Heart left ventricle (tissue), 16 donors: ENCODE measurements around the gene ZNF207. TPM values are rescaled to one million over a fixed set of nuclear protein-coding genes. Genes with fewer than 3 reads are reported as not detected.

Source experiments
- ATAC-seq, 4 donors: fragments of 200-7000 bp; cut with Tn5 transposase; one replicate each; pipeline ENCODE4 v1.9.1; 2020 to 2022; ENCODE audit warnings: moderate library complexity in 4 of 4, mild to moderate bottlenecking in 3 of 4, moderate number of reproducible peaks in 1 of 4
- DNase-seq, 5 donors: peaks; one replicate each; pipeline ENCODE4 v3.0.0-alpha.2; 2020
- H3K27ac ChIP-seq, 12 donors: fragments of 200-600 bp; sonication (generic) in 4 of 12; one replicate each; pipeline versions ENCODE4 v1.5.0 to v1.8.0; 2016 to 2022; ENCODE audit warnings: mild to moderate bottlenecking in 2 of 12
- H3K27me3 ChIP-seq, 9 donors: fragments of 200-600 bp; sonication (generic) in 2 of 9; one replicate each; pipeline versions ENCODE4 v1.5.1 to v1.8.0; 2016 to 2022; ENCODE audit warnings: mild to moderate bottlenecking in 3 of 9
- H3K36me3 ChIP-seq, 9 donors: fragments of 200-600 bp; sonication (generic) in 2 of 9; one replicate each; pipeline versions ENCODE4 v1.5.0 to v1.8.0; 2018 to 2022; ENCODE audit warnings: mild to moderate bottlenecking in 2 of 9
- H3K4me1 ChIP-seq, 12 donors: fragments of 200-600 bp; sonication (generic) in 4 of 12; one replicate each; pipeline versions ENCODE4 v1.5.0 to v1.8.0; 2016 to 2022; ENCODE audit warnings: mild to moderate bottlenecking in 3 of 12
- H3K4me3 ChIP-seq, 12 donors: fragments of 200-600 bp; sonication (generic) in 4 of 12; one replicate each; pipeline versions ENCODE4 v1.5.0 to v1.8.0; 2017 to 2022; ENCODE audit warnings: mild to moderate bottlenecking in 9 of 12, moderate library complexity in 4 of 12
- H3K9me3 ChIP-seq, 12 donors: fragments of 200-600 bp; sonication (generic) in 4 of 12; one replicate each; pipeline versions ENCODE4 v1.5.0 to v1.8.0; 2016 to 2022; ENCODE audit warnings: mild to moderate bottlenecking in 1 of 12
- CTCF ChIP-seq, 12 donors: fragments of 200-600 bp; sonication (generic) in 4 of 12; IDR thresholded peaks; one replicate each; pipeline versions ENCODE4 v1.5.0 to v1.8.0; 2018 to 2022; ENCODE audit warnings: antibody characterized with exemption in 12 of 12, mild to moderate bottlenecking in 5 of 12
- POLR2A ChIP-seq, 2 donors: fragments of 450-650 bp; IDR thresholded peaks; one replicate each; pipeline ENCODE4 v1.6.1; 2017; ENCODE audit warnings: antibody characterized with exemption in 2 of 2, mild to moderate bottlenecking in 2 of 2, moderate library complexity in 2 of 2
- WGBS, 4 donors: extraction: QIAGEN DNeasy Blood & Tissue Kit in 2 of 4; methylation state at CpG; one replicate each; pipeline versions ENCODE4 v1.1.5 to v1.1.7; 2013 to 2018; 5-methylcytosine and 5-hydroxymethylcytosine counted together
- intact Hi-C, 10 donors: fragments of 100-400 bp; cut with DNase I; formaldehyde crosslinking; loops; one replicate each; pipeline versions ENCODE4 v1.11.1 to v1.14.2; 2022
- polyA plus RNA-seq, 2 donors: library from polyadenylated mRNA; stranded (reverse); fragments of 200-250 nt; gene quantifications; one replicate each; pipeline ENCODE4 v1.2.3, GENCODE V29; 2013
- total RNA-seq, 9 donors: library from RNA; depleted of rRNA in 2 of 9; stranded (reverse); fragments of >200 nt in 2 of 9; fragmentation: NEBNext Ultra II Directional in 3 of 9; extraction: Animal tissue kit (Norgen Biotek cat#: 25700) in 3 of 9; gene quantifications; one replicate each; pipeline versions ENCODE4 v1.1.0 to v1.2.4, GENCODE V29; 2016 to 2023
- donor health status: ischemic (EF 13 %, LVEDD 7.1; RV severe dilation, severe dysfunction).
- donor health status: healthy with polysubstance abuse.
- donor health status: DM: no; HTN: yes; CAD: no.
- donor health status: DM: no; HTN: no; CAD: no.
- donor health status: ischemic (EF 25% LVEDD 6.9; RV normal size, moderate dysfunction).
- donor health status: ischemic (EF 25% LVEDD 5.7; RV mildly dilated, moderate dysfunction).
- donor health status: healthy.
- donor health status: DM: yes; HTN: yes; CAD: no.
- donor health status: ischemic (EF 35%, LVEDD 5.7; RV mildly dilated, moderate dysfunction).
- donor health status: nonischemic (EF 11% LVEDD 7.7; RV severe dilation, severe dysfunction).
- donor health status: DM: yes; HTN: yes; CAD: no.
- donor health status: PGD.
- donor health status: ischemic (EF 29% LVEDD 5.4; RV normal size, mild dysfunction).
- donor health status: nonischemic (EF 23%, LVEDD 6.1; RV moderate dilation, normal function).

ZNF207 gene
- total and polyA plus RNA-seq, 11 donors: 42.5 to 108 (median 72.1) TPM

DNA sequence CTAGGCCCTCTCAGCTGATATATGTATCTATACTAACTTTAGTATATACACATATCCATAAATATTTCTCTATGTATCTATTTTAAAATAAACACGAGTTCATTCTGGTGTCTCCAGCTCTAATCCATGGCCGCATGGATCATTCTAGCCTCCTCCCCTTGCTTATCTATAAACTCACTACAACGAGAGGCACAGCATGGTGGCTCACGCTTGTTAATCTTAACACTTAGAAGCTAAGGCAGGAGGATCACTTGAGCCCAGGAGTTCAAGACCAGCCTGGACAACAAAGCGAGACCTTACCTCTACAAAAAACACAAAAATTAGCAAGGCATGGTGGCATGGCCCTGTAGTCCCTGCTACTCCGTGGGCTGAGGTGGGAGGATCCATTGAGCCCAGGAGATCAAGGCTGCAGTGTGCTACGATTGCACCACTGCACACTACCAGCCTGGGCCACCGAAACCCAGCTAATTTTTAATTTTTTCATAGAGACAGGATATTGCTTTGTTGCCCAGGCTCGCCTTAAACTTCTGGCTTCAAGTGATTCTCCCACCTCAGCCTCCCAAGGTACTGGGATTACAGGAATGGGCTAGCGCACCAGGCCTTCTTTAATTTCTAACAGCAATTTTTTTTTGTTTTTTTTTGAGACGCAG is 3.9 kb upstream of the ZNF207 start:
- Histone ChIP-seq H3K9me3 (no peaks in the 10 kb centered on the region), H3K4me1 (peaks cover 0 to 26% (median 14%) of the 10 kb centered on the region in 12 donors), H3K4me3 (no peak overlapping the region), H3K27ac (no peak overlapping the region), H3K27me3 (no peaks in the 10 kb centered on the region), H3K36me3 (no peaks in the 10 kb centered on the region)
- ATAC-seq (no peak), DNase-seq (no peak)
- intact Hi-C loops: no loop called here
- TF ChIP-seq POLR2A (IDR thresholded peaks at IDR 0.05): no peak
- no peak for TF ChIP-seq CTCF (IDR thresholded peaks at IDR 0.05)
- 88 to 91% (median 89%) methylated on average over 11 of the region's 11 CpGs for WGBS, 4 donors

GRCh38 chr17:32348483-32348800 is 1.5 kb upstream of the ZNF207 start:
- WGBS, 4 donors: 94 to 98% (median 96%) methylated on average over 2 of the region's 2 CpGs
- Histone ChIP-seq H3K27me3 (no peaks in the 10 kb centered on the region), H3K36me3 (peaks cover 0 to 19% (median 17%) of the 10 kb centered on the region in 9 donors), H3K4me1 (peaks cover 4 to 33% (median 25%) of the 10 kb centered on the region in 12 donors), H3K9me3 (no peaks in the 10 kb centered on the region), H3K27ac (no peak overlapping the region), H3K4me3 (peak overlapping the region in 1 of 12 donors; percentile 92)
- intact Hi-C loops: no loop called here
- DNase-seq (no peak), ATAC-seq (no peak)
- TF ChIP-seq POLR2A (IDR thresholded peaks at IDR 0.05) (no peak), CTCF (IDR thresholded peaks at IDR 0.05) (no peak)

DNA sequence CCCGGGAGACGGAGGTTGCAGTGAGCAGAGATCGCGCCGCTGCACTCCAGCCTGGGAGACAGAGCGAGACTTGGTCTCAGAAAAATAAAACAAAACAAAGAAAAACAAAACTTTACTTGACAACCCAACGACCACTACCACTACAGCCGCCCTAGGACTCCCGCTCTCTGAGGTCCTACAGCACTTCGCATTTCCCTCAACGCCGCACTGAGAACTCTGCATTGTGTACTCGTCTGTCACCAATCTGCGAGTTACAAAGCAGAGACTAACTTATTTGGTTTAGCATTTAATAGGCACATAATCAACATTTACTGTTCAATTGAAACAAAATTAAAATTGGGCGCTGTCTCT is 479 bp upstream of the ZNF207 start:
- 11 to 27% (median 16%) methylated on average over 15 of the region's 15 CpGs for WGBS, 4 donors

More for the DNA sequence above, 479 bp upstream of the ZNF207 start:
- TF ChIP-seq POLR2A (IDR thresholded peaks at IDR 0.05) (no peak), CTCF (IDR thresholded peaks at IDR 0.05) (no peak)
- H3K4me3 ChIP-seq: peak overlapping the region; percentile 47 to 93 (median 85)
- peaks cover 0 to 29% (median 25%) of the 10 kb centered on the region in 9 donors for H3K36me3 ChIP-seq
- H3K9me3 ChIP-seq: no peaks in the 10 kb centered on the region
- H3K4me1 ChIP-seq: peaks cover 7 to 42% (median 35%) of the 10 kb centered on the region in 12 donors
- no peaks in the 10 kb centered on the region for H3K27me3 ChIP-seq
- DNase-seq: peak in 1 of 5 donors; percentile 16
- ATAC-seq: peak; percentile 21 to 48 (median 31)
- intact Hi-C loops: no loop called here
- H3K27ac ChIP-seq: peak overlapping the region; percentile 82 to 97 (median 96)
